DND-41 (cell line): ENCODE measurements around the gene KLC1.
A peak's percentile ranks its signal among the peaks of the same experiment; 100 is the strongest.

Experiments
- ATAC-seq: fragments of 200-7000 bp; cut with Tn5 transposase; 3 replicates; pipeline ENCODE4 v1.9.1; 2021; ENCODE audit warnings: low read depth; ENCODE audit not compliant: insufficient read depth
- DNase-seq: peaks from one replicate; pipeline ENCODE4 v3.0.0-alpha.2; 2020
- H2AFZ ChIP-seq: 2 replicates; pipeline ENCODE4 v1.6.0; 2012; ENCODE audit warnings: low read depth, low read length
- H3K27ac ChIP-seq: 2 replicates; pipeline ENCODE4 v1.5.1; 2012; ENCODE audit warnings: low read length, inconsistent platforms
- H3K27me3 ChIP-seq: fragments of 200-600 bp; sonication (generic); 2 replicates; pipeline ENCODE4 v1.6.0; 2012; ENCODE audit warnings: low read length, mild to moderate bottlenecking, inconsistent platforms; ENCODE audit not compliant: insufficient read depth, poor library complexity
- H3K36me3 ChIP-seq: 2 replicates; pipeline ENCODE4 v1.5.1; 2012; ENCODE audit warnings: low read length, inconsistent platforms; ENCODE audit not compliant: insufficient read depth
- H3K4me1 ChIP-seq: 2 replicates; pipeline ENCODE4 v1.5.1; 2012; ENCODE audit warnings: mild to moderate bottlenecking, low read length; ENCODE audit not compliant: insufficient read depth
- H3K4me2 ChIP-seq: 2 replicates; pipeline ENCODE4 v1.6.0; 2012; ENCODE audit warnings: mild to moderate bottlenecking, moderate library complexity, low read length, inconsistent platforms; ENCODE audit not compliant: insufficient read depth
- H3K4me3 ChIP-seq, 2 experiments: fragments of 200-600 bp in 1 of 2; shearing (Covaris generic) in 1 of 2; 2 replicates each; pipeline ENCODE4 v1.5.1; 2012 to 2016; ENCODE audit warnings: inconsistent platforms in 2 of 2, low read length in 2 of 2, mild to moderate bottlenecking in 2 of 2, low read depth in 1 of 2, moderate library complexity in 1 of 2
- H3K79me2 ChIP-seq: 2 replicates; pipeline ENCODE4 v1.6.0; 2012; ENCODE audit warnings: low read length, inconsistent platforms; ENCODE audit not compliant: insufficient read depth
- H3K9ac ChIP-seq: 2 replicates; pipeline ENCODE4 v1.6.0; 2012; ENCODE audit warnings: low read depth, mild to moderate bottlenecking, inconsistent platforms, low read length, moderate library complexity
- H3K9me3 ChIP-seq: 2 replicates; pipeline ENCODE4 v1.5.1; 2012; ENCODE audit warnings: low read length, moderate library complexity, mild to moderate bottlenecking, inconsistent platforms; ENCODE audit not compliant: insufficient read depth, severe bottlenecking
- H4K20me1 ChIP-seq: 2 replicates; pipeline ENCODE4 v1.6.0; 2012; ENCODE audit warnings: low read length; ENCODE audit not compliant: insufficient read depth
- EZH2 ChIP-seq: IDR thresholded peaks from 3 replicates; pipeline ENCODE4 v1.6.1; 2012; ENCODE audit warnings: borderline replicate concordance, low read depth, mild to moderate bottlenecking, moderate library complexity, low read length, inconsistent platforms; ENCODE audit not compliant: severe bottlenecking
- TF ChIP-seq, protein P1 (sequence below): IDR thresholded peaks from 2 replicates; pipeline ENCODE4 v1.5.1; 2012; ENCODE audit warnings: borderline replicate concordance, low read length, moderate library complexity, mild to moderate bottlenecking; ENCODE audit not compliant: poor library complexity, severe bottlenecking; ENCODE audit errors: extremely low read depth

The KLC1 gene

DNA sequence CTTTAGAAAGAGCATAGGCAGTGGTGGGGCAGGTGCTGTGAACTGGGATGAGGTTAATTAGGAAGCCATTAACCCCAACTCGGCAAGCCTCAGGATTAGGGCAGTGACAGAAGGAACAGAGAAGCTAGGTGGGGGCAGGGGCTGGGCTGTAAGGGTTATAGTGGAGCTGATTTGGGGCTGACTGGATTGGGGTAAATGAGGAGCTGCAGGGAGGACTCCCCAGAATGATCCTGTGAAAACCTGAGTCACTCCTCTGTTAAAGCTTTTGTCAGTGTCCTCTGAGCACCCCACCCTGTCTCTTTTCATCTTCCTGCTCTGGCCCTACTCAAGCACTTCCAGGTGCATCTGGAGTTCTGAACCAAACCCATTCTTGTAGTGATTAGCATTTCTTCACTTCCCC, 4.4 kb downstream of the KLC1 start:
- DNase-seq, result no peak
- H3K4me3 ChIP-seq, result no peak overlapping the region
- no peak for TF ChIP-seq EZH2
- TF ChIP-seq, protein P1, sequence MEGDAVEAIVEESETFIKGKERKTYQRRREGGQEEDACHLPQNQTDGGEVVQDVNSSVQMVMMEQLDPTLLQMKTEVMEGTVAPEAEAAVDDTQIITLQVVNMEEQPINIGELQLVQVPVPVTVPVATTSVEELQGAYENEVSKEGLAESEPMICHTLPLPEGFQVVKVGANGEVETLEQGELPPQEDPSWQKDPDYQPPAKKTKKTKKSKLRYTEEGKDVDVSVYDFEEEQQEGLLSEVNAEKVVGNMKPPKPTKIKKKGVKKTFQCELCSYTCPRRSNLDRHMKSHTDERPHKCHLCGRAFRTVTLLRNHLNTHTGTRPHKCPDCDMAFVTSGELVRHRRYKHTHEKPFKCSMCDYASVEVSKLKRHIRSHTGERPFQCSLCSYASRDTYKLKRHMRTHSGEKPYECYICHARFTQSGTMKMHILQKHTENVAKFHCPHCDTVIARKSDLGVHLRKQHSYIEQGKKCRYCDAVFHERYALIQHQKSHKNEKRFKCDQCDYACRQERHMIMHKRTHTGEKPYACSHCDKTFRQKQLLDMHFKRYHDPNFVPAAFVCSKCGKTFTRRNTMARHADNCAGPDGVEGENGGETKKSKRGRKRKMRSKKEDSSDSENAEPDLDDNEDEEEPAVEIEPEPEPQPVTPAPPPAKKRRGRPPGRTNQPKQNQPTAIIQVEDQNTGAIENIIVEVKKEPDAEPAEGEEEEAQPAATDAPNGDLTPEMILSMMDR, result no peak
- no peak for ATAC-seq
- no peaks in the 10 kb centered on the region for H3K9me3 ChIP-seq
- H3K27ac ChIP-seq, result no peak overlapping the region
- peaks cover 62% of the 10 kb centered on the region for H4K20me1 ChIP-seq
- peaks cover 93% of the 10 kb centered on the region for H3K79me2 ChIP-seq
- peaks cover 41% of the 10 kb centered on the region for H3K36me3 ChIP-seq
- no peaks in the 10 kb centered on the region for H3K27me3 ChIP-seq
- no peak overlapping the region for H3K4me2 ChIP-seq
- H2AFZ ChIP-seq, result no peak overlapping the region
- peaks cover 18% of the 10 kb centered on the region for H3K4me1 ChIP-seq
- no peak overlapping the region for H3K9ac ChIP-seq

DNA sequence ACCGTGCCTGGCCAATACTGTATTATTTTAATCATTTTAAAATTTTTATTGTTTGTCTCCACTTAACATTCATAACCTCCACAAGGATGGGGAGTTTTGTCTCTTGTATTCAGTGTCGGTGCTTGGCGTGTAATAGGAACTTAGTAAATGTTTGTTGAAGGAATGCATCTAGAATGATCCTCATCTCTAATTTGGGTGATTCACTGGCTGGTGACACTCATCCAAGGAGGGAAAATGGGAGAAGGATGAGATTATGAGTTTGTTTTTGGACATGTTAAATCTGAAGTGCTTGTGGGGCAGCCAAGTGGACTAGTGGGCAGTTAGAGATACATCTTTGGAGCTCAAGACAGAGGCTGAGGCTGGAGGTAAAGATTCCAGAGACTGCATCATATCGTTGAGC, 5.1 kb downstream of the KLC1 start:
- Histone ChIP-seq H3K4me1 (peaks cover 16% of the 10 kb centered on the region), H3K9me3 (no peaks in the 10 kb centered on the region), H4K20me1 (peaks cover 69% of the 10 kb centered on the region), H3K4me2 (peak overlapping the region; percentile 19; the same call in 1 of the 2 replicates), H3K79me2 (peaks cover 99% of the 10 kb centered on the region), H3K4me3 (no peak overlapping the region), H3K27ac (no peak overlapping the region), H3K36me3 (peaks cover 44% of the 10 kb centered on the region), H2AFZ (no peak overlapping the region), H3K9ac (no peak overlapping the region), H3K27me3 (no peaks in the 10 kb centered on the region)
- DNase-seq (no peak), ATAC-seq (no peak)
- TF ChIP-seq, protein P1, result no peak
- TF ChIP-seq EZH2, result no peak

GRCh38 chr14:103638594-103638993, 9.6 kb downstream of the KLC1 start:
- H4K20me1 ChIP-seq, result peaks cover 73% of the 10 kb centered on the region
- no peak overlapping the region for H3K4me2 ChIP-seq
- H2AFZ ChIP-seq, result no peak overlapping the region
- H3K9ac ChIP-seq, result no peak overlapping the region
- no peak overlapping the region for H3K27ac ChIP-seq
- H3K9me3 ChIP-seq, result no peaks in the 10 kb centered on the region
- DNase-seq (no peak), ATAC-seq (no peak)
- H3K4me1 ChIP-seq, result no peaks in the 10 kb centered on the region; the same call in 1 of the 2 replicates
- TF ChIP-seq, protein P1, result no peak
- no peak for TF ChIP-seq EZH2
- H3K27me3 ChIP-seq, result no peaks in the 10 kb centered on the region
- H3K4me3 ChIP-seq, result no peak overlapping the region
- peaks cover 25% of the 10 kb centered on the region for H3K36me3 ChIP-seq
- peaks cover 99% of the 10 kb centered on the region for H3K79me2 ChIP-seq

DNA sequence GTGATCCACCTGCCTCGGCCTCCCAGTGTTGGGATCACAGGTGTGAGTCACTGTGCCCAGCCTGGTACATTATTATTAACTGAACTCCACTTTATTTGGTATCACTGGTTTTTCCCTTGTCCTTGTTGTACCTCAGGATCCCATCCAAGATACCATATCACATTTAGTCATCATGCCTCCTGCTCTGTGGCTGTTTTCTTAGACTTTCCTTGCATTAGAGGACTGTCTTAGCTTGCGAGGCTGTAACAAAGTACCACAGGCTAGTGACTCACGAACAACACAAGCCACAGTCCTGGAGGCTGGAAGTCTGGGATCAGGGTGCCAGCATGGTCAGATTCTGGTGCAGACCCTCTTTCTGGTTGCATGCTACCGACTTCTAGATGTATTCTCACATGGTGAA, 12.2 kb downstream of the KLC1 start:
- Histone ChIP-seq H4K20me1 (peaks cover 64% of the 10 kb centered on the region), H3K4me1 (no peaks in the 10 kb centered on the region), H3K4me3 (no peak overlapping the region), H3K79me2 (peaks cover 100% of the 10 kb centered on the region), H3K27ac (no peak overlapping the region), H3K27me3 (no peaks in the 10 kb centered on the region), H3K36me3 (peaks cover 14% of the 10 kb centered on the region), H3K9ac (no peak overlapping the region), H3K4me2 (no peak overlapping the region), H2AFZ (no peak overlapping the region), H3K9me3 (no peaks in the 10 kb centered on the region)
- ATAC-seq, result no peak
- DNase-seq, result no peak
- TF ChIP-seq EZH2, result no peak
- TF ChIP-seq, protein P1, result no peak
